H9 (cell line): ENCODE results near the gene BCKDHA. TPM values are rescaled to one million over a fixed set of nuclear protein-coding genes. Genes with fewer than 3 reads are reported as not detected.
A peak's percentile ranks its signal among the peaks of the same experiment; 100 is the strongest.

Source experiments
- DNase-seq: peaks from one replicate; pipeline ENCODE4 v3.0.0-alpha.2; 2017
- H2AFZ ChIP-seq: one replicate; pipeline ENCODE4 v1.6.1; 2013; ENCODE audit warnings: mild to moderate bottlenecking, low read length, control low read depth, moderate library complexity
- H2AK5ac ChIP-seq: 2 replicates; pipeline ENCODE4 v1.6.1; 2013; ENCODE audit warnings: low read length, control low read depth, mixed read lengths; ENCODE audit not compliant: insufficient read length
- H2BK120ac ChIP-seq: one replicate; pipeline ENCODE4 v1.6.1; 2013; ENCODE audit warnings: low read depth, mild to moderate bottlenecking, low read length, control low read depth, inconsistent platforms; ENCODE audit not compliant: poor library complexity, severe bottlenecking
- H2BK12ac ChIP-seq: 2 replicates; pipeline ENCODE4 v1.6.1; 2013; ENCODE audit warnings: low read length, control low read depth, mixed read lengths, low read depth; ENCODE audit not compliant: insufficient read length
- H2BK15ac ChIP-seq: 2 replicates; pipeline ENCODE4 v1.6.1; 2013; ENCODE audit warnings: low read depth, low read length, control low read depth
- H2BK20ac ChIP-seq: one replicate; pipeline ENCODE4 v1.6.1; 2013; ENCODE audit warnings: low read depth, mild to moderate bottlenecking, low read length, control low read depth, inconsistent platforms; ENCODE audit not compliant: poor library complexity, severe bottlenecking
- H2BK5ac ChIP-seq: 2 replicates; pipeline ENCODE4 v1.6.1; 2013; ENCODE audit warnings: low read length, control low read depth, mixed read lengths; ENCODE audit not compliant: insufficient read length
- H3K14ac ChIP-seq: 2 replicates; pipeline ENCODE4 v1.6.1; 2013; ENCODE audit warnings: low read length, control low read depth; ENCODE audit not compliant: insufficient read depth
- H3K18ac ChIP-seq: 2 replicates; pipeline ENCODE4 v1.6.1; 2013; ENCODE audit warnings: low read depth, mild to moderate bottlenecking, mixed read lengths, low read length, control low read depth; ENCODE audit not compliant: insufficient read length
- H3K23ac ChIP-seq: 2 replicates; pipeline ENCODE4 v1.6.1; 2013; ENCODE audit warnings: low read length, control low read depth, mixed read lengths, low read depth; ENCODE audit not compliant: insufficient read length
- H3K23me2 ChIP-seq: 2 replicates; pipeline ENCODE4 v1.6.1; 2013; ENCODE audit warnings: low read depth, mild to moderate bottlenecking, mixed read lengths, low read length, control low read depth; ENCODE audit not compliant: insufficient read length, poor library complexity, severe bottlenecking
- H3K27ac ChIP-seq: 2 replicates; pipeline ENCODE4 v1.5.1; 2013; ENCODE audit warnings: low read length, control low read depth, mixed read lengths, low read depth; ENCODE audit not compliant: insufficient read length
- H3K27me3 ChIP-seq: 2 replicates; pipeline ENCODE4 v1.6.1; 2013; ENCODE audit warnings: low read length, control low read depth, inconsistent platforms; ENCODE audit not compliant: insufficient read depth
- H3K4ac ChIP-seq: 2 replicates; pipeline ENCODE4 v1.6.1; 2013; ENCODE audit warnings: low read depth, mild to moderate bottlenecking, control low read depth, inconsistent platforms, low read length, moderate library complexity
- H3K4me1 ChIP-seq: 2 replicates; pipeline ENCODE4 v1.6.1; 2013; ENCODE audit warnings: low read length, control low read depth, inconsistent platforms; ENCODE audit not compliant: insufficient read depth
- H3K4me2 ChIP-seq: 2 replicates; pipeline ENCODE4 v1.6.1; 2013; ENCODE audit warnings: low read length, control low read depth, mixed read lengths; ENCODE audit not compliant: insufficient read length, insufficient read depth
- H3K56ac ChIP-seq: 2 replicates; pipeline ENCODE4 v1.6.1; 2013; ENCODE audit warnings: low read depth, mild to moderate bottlenecking, mixed read lengths, low read length, control low read depth; ENCODE audit not compliant: insufficient read length
- H3K79me1 ChIP-seq: 2 replicates; pipeline ENCODE4 v1.6.1; 2013; ENCODE audit warnings: low read depth, mild to moderate bottlenecking, moderate library complexity, low read length, control low read depth, inconsistent platforms; ENCODE audit not compliant: insufficient read depth, poor library complexity, severe bottlenecking
- H3K79me2 ChIP-seq: 2 replicates; pipeline ENCODE4 v1.6.1; 2013; ENCODE audit warnings: low read length, control low read depth, inconsistent platforms; ENCODE audit not compliant: insufficient read depth
- H3K9ac ChIP-seq: 2 replicates; pipeline ENCODE4 v1.6.1; 2013; ENCODE audit warnings: low read length, control low read depth, mixed read lengths; ENCODE audit not compliant: insufficient read length; ENCODE audit errors: extremely low read depth
- H3K9me3 ChIP-seq: one replicate; pipeline ENCODE4 v1.6.1; 2013; ENCODE audit warnings: low read depth, low read length, inconsistent platforms; ENCODE audit not compliant: control insufficient read depth
- H3T11ph ChIP-seq: one replicate; pipeline ENCODE4 v1.6.1; 2013; ENCODE audit warnings: mild to moderate bottlenecking, low read length, control low read depth, inconsistent platforms
- H4K20me1 ChIP-seq: one replicate; pipeline ENCODE4 v1.6.1; 2013; ENCODE audit not compliant: control insufficient read depth, insufficient read length, insufficient read depth
- H4K5ac ChIP-seq: 2 replicates; pipeline ENCODE4 v1.6.1; 2013; ENCODE audit warnings: low read depth, mild to moderate bottlenecking, mixed read lengths, low read length, control low read depth; ENCODE audit not compliant: insufficient read length
- H4K8ac ChIP-seq: replicated peaks from 2 replicates; pipeline ENCODE4 v1.6.1; 2013; ENCODE audit warnings: low read length, control low read depth, mixed read lengths, low read depth; ENCODE audit not compliant: insufficient read length
- H4K91ac ChIP-seq: 2 replicates; pipeline ENCODE4 v1.6.1; 2013; ENCODE audit warnings: low read depth, mild to moderate bottlenecking, moderate library complexity, mixed read lengths, low read length, control low read depth; ENCODE audit not compliant: insufficient read length
- H3K27ac Mint-ChIP-seq, 3 experiments: 2 replicates in 2 of 3; 3 replicates in 1 of 3; pipeline ENCODE4 v1.8.0; 2020 to 2021; ENCODE audit warnings: mixed read lengths in 3 of 3, mild to moderate bottlenecking in 1 of 3, moderate library complexity in 1 of 3
- H3K27me3 Mint-ChIP-seq: 2 replicates; pipeline ENCODE4 v1.8.0; 2021; ENCODE audit warnings: low read depth, mild to moderate bottlenecking, moderate library complexity, mixed read lengths
- H3K36me3 Mint-ChIP-seq, 3 experiments: 2 replicates in 2 of 3; 3 replicates in 1 of 3; pipeline ENCODE4 v1.8.0; 2020 to 2021; ENCODE audit warnings: low read depth in 3 of 3, mixed read lengths in 3 of 3; ENCODE audit not compliant: insufficient read depth in 1 of 3
- H3K4me1 Mint-ChIP-seq, 2 experiments: 2 replicates each; pipeline ENCODE4 v1.8.0; 2020; ENCODE audit warnings: mixed read lengths in 2 of 2
- H3K4me3 Mint-ChIP-seq, 2 experiments: 2 replicates in 1 of 2; 3 replicates in 1 of 2; pipeline ENCODE4 v1.8.0; 2020 to 2021; ENCODE audit warnings: mild to moderate bottlenecking in 2 of 2, mixed read lengths in 2 of 2, moderate library complexity in 1 of 2
- H3K9me3 Mint-ChIP-seq, 2 experiments: 2 replicates in 1 of 2; 3 replicates in 1 of 2; pipeline ENCODE4 v1.8.0; 2020; ENCODE audit warnings: mild to moderate bottlenecking in 2 of 2, mixed read lengths in 2 of 2, moderate library complexity in 1 of 2
- CTCF ChIP-seq: fragments of 200-600 bp; sonication (generic); conservative IDR thresholded peaks from 3 replicates; pipeline ENCODE4 v1.8.0; 2021; ENCODE audit warnings: antibody characterized with exemption, mild to moderate bottlenecking
- WGBS: extraction: QIAGEN DNeasy Blood & Tissue Kit; methylation state at CpG from one replicate; pipeline ENCODE4 v1.1.7; 2013; ENCODE audit warnings: missing lambda C conversion rate, low lambda C conversion rate, mixed read lengths; ENCODE audit not compliant: insufficient read length; ENCODE audit errors: extremely low coverage; 5-methylcytosine and 5-hydroxymethylcytosine counted together
- total RNA-seq: library from RNA; stranded (reverse); gene quantifications from 2 replicates; pipeline ENCODE4 v1.2.1, GENCODE V29; 2021

Gene BCKDHA
- total RNA-seq, 1 experiment from 2014 or later: 21.1 TPM

GRCh38 chr19:41430922-41431321 is 33.3 kb downstream of the BCKDHA start:
- no CpG with 5 or more reads among the region's 6 CpGs for WGBS
- Histone ChIP-seq H2BK20ac (no peak overlapping the region), H3K79me2 (no peaks in the 10 kb centered on the region), H3T11ph (no peak overlapping the region), H3K4me2 (no peak overlapping the region), H3K27me3 (no peaks in the 10 kb centered on the region), H3K4me1 (no peaks in the 10 kb centered on the region), H4K5ac (no peak overlapping the region), H4K91ac (no peak overlapping the region), H3K23me2 (peaks cover 11% of the 10 kb centered on the region), H2BK12ac (no peak overlapping the region), H3K14ac (no peak overlapping the region), H2BK5ac (no peak overlapping the region), H3K23ac (no peak overlapping the region), H3K9me3 (no peaks in the 10 kb centered on the region), H4K20me1 (no peaks in the 10 kb centered on the region), H2BK15ac (no peak overlapping the region), H2BK120ac (no peak overlapping the region), H3K9ac (no peak overlapping the region), H3K27ac (no peak overlapping the region), H3K79me1 (no peaks in the 10 kb centered on the region), H3K56ac (no peak overlapping the region), H4K8ac (no peak overlapping the region), H3K4ac (no peak overlapping the region), H2AFZ (no peak overlapping the region), H2AK5ac (no peak overlapping the region), H3K18ac (no peak overlapping the region)
- no peak for TF ChIP-seq CTCF
- Mint-ChIP-seq H3K4me1 (peaks cover 14 to 27% of the 10 kb centered on the region in 2 experiments), H3K9me3 (no peaks in the 10 kb centered on the region), H3K4me3 (no peak overlapping the region), H3K27ac (0 out of 7 replicates have a peak overlapping the region, but pooled peaks of 1 of the 3 experiments have one; percentile 10), H3K27me3 (no peaks in the 10 kb centered on the region), H3K36me3 (peaks cover 14 to 28% (median 28%) of the 10 kb centered on the region in 3 experiments; a peak in 6 of 7 replicates)
- DNase-seq: no peak
